ENCODE measurements around the gene KRT72. TPM values are rescaled to one million over a fixed set of nuclear protein-coding genes. Genes with fewer than 3 reads are reported as not detected.

Gene KRT72
- total RNA-seq, 1 experiment from 2014 or later, result not detected

GRCh38 chr12:52608826-52609630 is 7.8 kb upstream of the KRT72 start:
- peaks cover 21% of the 10 kb centered on the region for H3K27me3 Mint-ChIP-seq (ENCODE audit: insufficient read depth, unreplicated experiment)
- no peak for TF ChIP-seq CTCF (IDR thresholded peaks at IDR 0.05; ENCODE audit: insufficient read depth in 1 of 2, low read depth in 1 of 2, low read length in 1 of 2, severe bottlenecking in 1 of 2, unreplicated experiment in 1 of 2)
- H3K4me3 Mint-ChIP-seq (ENCODE audit: unreplicated experiment), result no peak overlapping the region
- H3K9me3 ChIP-seq, result no peaks in the 10 kb centered on the region
- no TSS peak for BruUV-seq (replicated peaks)
- H3K27me3 ChIP-seq (replicated peaks; ENCODE audit: control insufficient read depth, insufficient read depth, low read length), result no peaks in the 10 kb centered on the region; the same call in 1 of the 2 replicates
- peaks cover 6% of the 10 kb centered on the region for H3K36me3 Mint-ChIP-seq (ENCODE audit: insufficient read depth, unreplicated experiment)
- H3K4me1 Mint-ChIP-seq (ENCODE audit: low read depth, unreplicated experiment), result no peaks in the 10 kb centered on the region
- ChIA-PET POLR2A (no interaction called here), CTCF (no interaction called here)
- H3K27ac Mint-ChIP-seq (ENCODE audit: unreplicated experiment), result no peak overlapping the region
- DNase-seq, result no peak
- H3K4me1 ChIP-seq, result no peaks in the 10 kb centered on the region
- H3K36me3 ChIP-seq (ENCODE audit: control insufficient read depth, insufficient read depth, low read length), result no peaks in the 10 kb centered on the region
- no peak overlapping the region for H3K4me3 ChIP-seq (ENCODE audit: low read depth, low read length)
- H3K9me3 Mint-ChIP-seq (ENCODE audit: unreplicated experiment), result no peaks in the 10 kb centered on the region
- intact Hi-C loops (cut with micrococcal nuclease; ENCODE audit: unreplicated experiment), result no loop called here

- intact Hi-C loops (cut with micrococcal nuclease; ENCODE audit: unreplicated experiment), result no loop called here
- H3K4me1 Mint-ChIP-seq (ENCODE audit: low read depth, unreplicated experiment), result no peaks in the 10 kb centered on the region
- peaks cover 6% of the 10 kb centered on the region for H3K36me3 Mint-ChIP-seq (ENCODE audit: insufficient read depth, unreplicated experiment)
- TF ChIP-seq CTCF (IDR thresholded peaks at IDR 0.05; ENCODE audit: insufficient read depth in 1 of 2, low read depth in 1 of 2, low read length in 1 of 2, severe bottlenecking in 1 of 2, unreplicated experiment in 1 of 2), result no peak
- DNase-seq, result no peak
- BruUV-seq (replicated peaks), result no TSS peak
- Histone ChIP-seq H3K4me3 (ENCODE audit: low read depth, low read length) (no peak overlapping the region), H3K4me1 (no peaks in the 10 kb centered on the region), H3K36me3 (ENCODE audit: control insufficient read depth, insufficient read depth, low read length) (no peaks in the 10 kb centered on the region), H3K9me3 (no peaks in the 10 kb centered on the region), H3K27me3 (replicated peaks; ENCODE audit: control insufficient read depth, insufficient read depth, low read length) (no peaks in the 10 kb centered on the region; the same call in 1 of the 2 replicates)
- ChIA-PET CTCF (no interaction called here), POLR2A (no interaction called here)
- H3K4me3 Mint-ChIP-seq (ENCODE audit: unreplicated experiment), result no peak overlapping the region
- peaks cover 21% of the 10 kb centered on the region for H3K27me3 Mint-ChIP-seq (ENCODE audit: insufficient read depth, unreplicated experiment)
- H3K27ac Mint-ChIP-seq (ENCODE audit: unreplicated experiment), result no peak overlapping the region
- H3K9me3 Mint-ChIP-seq (ENCODE audit: unreplicated experiment), result no peaks in the 10 kb centered on the region
These were observed 6.9 kb upstream of the KRT72 start for GRCh38 chr12:52608161-52608560.

GRCh38 chr12:52607314-52607713 is 6.1 kb upstream of the KRT72 start:
- H3K27me3 Mint-ChIP-seq (ENCODE audit: insufficient read depth, unreplicated experiment), result peaks cover 21% of the 10 kb centered on the region
- TF ChIP-seq CTCF (IDR thresholded peaks at IDR 0.05; ENCODE audit: insufficient read depth in 1 of 2, low read depth in 1 of 2, low read length in 1 of 2, severe bottlenecking in 1 of 2, unreplicated experiment in 1 of 2), result no peak

More at GRCh38 chr12:52607314-52607713, 6.1 kb upstream of the KRT72 start:
- DNase-seq, result no peak
- BruUV-seq (replicated peaks), result no TSS peak
- Histone ChIP-seq H3K4me1 (no peaks in the 10 kb centered on the region), H3K36me3 (ENCODE audit: control insufficient read depth, insufficient read depth, low read length) (no peaks in the 10 kb centered on the region), H3K4me3 (ENCODE audit: low read depth, low read length) (no peak overlapping the region), H3K27me3 (replicated peaks; ENCODE audit: control insufficient read depth, insufficient read depth, low read length) (no peaks in the 10 kb centered on the region; the same call in 1 of the 2 replicates), H3K9me3 (no peaks in the 10 kb centered on the region)
- Mint-ChIP-seq H3K27ac (ENCODE audit: unreplicated experiment) (no peak overlapping the region), H3K4me1 (ENCODE audit: low read depth, unreplicated experiment) (no peaks in the 10 kb centered on the region), H3K4me3 (ENCODE audit: unreplicated experiment) (no peak overlapping the region), H3K9me3 (ENCODE audit: unreplicated experiment) (no peaks in the 10 kb centered on the region), H3K36me3 (ENCODE audit: insufficient read depth, unreplicated experiment) (peaks cover 6% of the 10 kb centered on the region)
- ChIA-PET POLR2A (no interaction called here), CTCF (no interaction called here)
- intact Hi-C loops (cut with micrococcal nuclease; ENCODE audit: unreplicated experiment), result no loop called here

Data from Caco-2 (cell line).